Mucosa of rectum (tissue), 2 donors: Measurements from ENCODE around the gene NLGN2.

ENCODE experiments used
- H3K27ac ChIP-seq, 2 donors: one replicate each; pipeline ENCODE4 v1.7.0; 2013; ENCODE audit warnings: inconsistent platforms in 2 of 2, low read depth in 2 of 2, low read length in 2 of 2
- H3K27me3 ChIP-seq, 2 donors: one replicate each; pipeline ENCODE4 v1.7.0; 2013; ENCODE audit warnings: low read length in 2 of 2; ENCODE audit not compliant: control insufficient read depth in 2 of 2, insufficient read depth in 2 of 2
- H3K36me3 ChIP-seq, 2 donors: one replicate each; pipeline ENCODE4 v1.7.0; 2013; ENCODE audit warnings: low read length in 2 of 2; ENCODE audit not compliant: control insufficient read depth in 2 of 2, insufficient read depth in 2 of 2
- H3K4me1 ChIP-seq, 2 donors: one replicate each; pipeline ENCODE4 v1.7.0; 2013; ENCODE audit warnings: low read length in 2 of 2, mild to moderate bottlenecking in 1 of 2; ENCODE audit not compliant: control insufficient read depth in 2 of 2, insufficient read depth in 2 of 2
- H3K4me3 ChIP-seq, 2 donors: one replicate each; pipeline ENCODE4 v1.7.0; 2013; ENCODE audit warnings: low read length in 2 of 2
- H3K9ac ChIP-seq, 2 donors: one replicate each; pipeline ENCODE4 v1.7.0; 2013; ENCODE audit warnings: low read length in 2 of 2, low read depth in 1 of 2, mild to moderate bottlenecking in 1 of 2
- H3K9me3 ChIP-seq, 2 donors: one replicate each; pipeline ENCODE4 v1.7.0; 2013; ENCODE audit warnings: low read length in 2 of 2; ENCODE audit not compliant: control insufficient read depth in 2 of 2
- donor health status: healthy.
- donor health status: Normal muscosa, but diverticular disease.

NLGN2 gene

DNA sequence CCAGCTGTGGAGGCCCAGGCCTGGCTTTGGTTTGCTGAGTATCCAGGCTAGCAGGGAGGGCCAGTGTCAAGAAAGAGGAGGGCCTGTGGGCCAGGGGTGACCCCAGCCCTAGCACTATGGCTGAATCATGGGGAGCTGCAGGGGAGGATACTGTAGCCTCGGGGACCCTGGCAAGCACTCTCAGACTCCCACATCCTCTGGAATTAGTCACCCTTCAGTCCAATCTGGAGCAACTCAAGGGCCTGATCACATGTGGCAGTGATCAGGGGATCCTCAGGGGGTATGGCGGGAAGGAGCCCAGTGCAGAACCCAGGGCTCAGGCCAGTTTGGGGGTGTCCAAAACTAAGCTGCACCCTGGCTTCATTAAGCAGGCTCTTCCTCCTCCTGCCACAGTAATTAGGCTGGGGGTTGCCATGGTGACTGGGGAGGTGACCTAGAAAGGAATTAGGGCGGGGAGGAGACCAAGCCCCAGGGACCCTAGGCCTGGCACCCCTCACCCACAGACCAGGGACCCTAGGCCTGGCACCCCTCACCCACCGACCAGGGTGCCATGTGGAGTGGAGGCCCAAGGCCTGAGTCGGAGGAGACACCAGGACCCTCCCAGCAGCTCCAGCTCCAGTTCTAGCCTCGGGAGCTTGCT is 5.8 kb downstream of the NLGN2 start:
- Histone ChIP-seq H3K9me3 (no peaks in the 10 kb centered on the region), H3K4me3 (no peak overlapping the region), H3K4me1 (no peaks in the 10 kb centered on the region), H3K36me3 (no peaks in the 10 kb centered on the region), H3K27ac (no peak overlapping the region), H3K27me3 (no peaks in the 10 kb centered on the region), H3K9ac (no peak overlapping the region)

DNA sequence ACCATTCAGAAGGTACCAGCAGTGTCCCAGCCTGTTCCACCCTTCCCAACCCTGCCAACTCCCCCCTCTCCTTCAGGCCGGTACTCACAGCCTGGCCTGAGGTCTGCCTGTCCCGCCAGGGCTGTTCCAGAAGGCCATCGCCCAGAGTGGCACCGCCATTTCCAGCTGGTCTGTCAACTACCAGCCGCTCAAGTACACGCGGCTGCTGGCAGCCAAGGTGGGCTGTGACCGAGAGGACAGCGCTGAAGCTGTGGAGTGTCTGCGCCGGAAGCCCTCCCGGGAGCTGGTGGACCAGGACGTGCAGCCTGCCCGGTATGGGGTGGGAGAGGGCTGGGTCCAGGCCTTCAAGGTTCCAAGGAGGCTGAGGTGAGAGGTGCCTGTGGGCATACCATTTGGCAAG is 7.2 kb downstream of the NLGN2 start:
- no peak overlapping the region for H3K27ac ChIP-seq
- H3K9ac ChIP-seq, result no peak overlapping the region
- no peaks in the 10 kb centered on the region for H3K4me1 ChIP-seq
- no peaks in the 10 kb centered on the region for H3K9me3 ChIP-seq
- H3K36me3 ChIP-seq, result no peaks in the 10 kb centered on the region
- no peak overlapping the region for H3K4me3 ChIP-seq
- no peaks in the 10 kb centered on the region for H3K27me3 ChIP-seq

DNA sequence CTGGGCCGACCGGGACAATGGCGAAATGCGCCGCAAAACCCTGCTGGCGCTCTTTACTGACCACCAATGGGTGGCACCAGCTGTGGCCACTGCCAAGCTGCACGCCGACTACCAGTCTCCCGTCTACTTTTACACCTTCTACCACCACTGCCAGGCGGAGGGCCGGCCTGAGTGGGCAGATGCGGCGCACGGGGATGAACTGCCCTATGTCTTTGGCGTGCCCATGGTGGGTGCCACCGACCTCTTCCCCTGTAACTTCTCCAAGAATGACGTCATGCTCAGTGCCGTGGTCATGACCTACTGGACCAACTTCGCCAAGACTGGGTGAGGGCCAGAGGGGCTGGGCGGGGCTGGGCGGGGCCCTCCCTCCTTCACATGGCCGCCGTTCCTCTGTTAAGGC is 8.1 kb downstream of the NLGN2 start:
- Histone ChIP-seq H3K27me3 (no peaks in the 10 kb centered on the region), H3K9me3 (no peaks in the 10 kb centered on the region), H3K4me1 (no peaks in the 10 kb centered on the region), H3K4me3 (no peak overlapping the region), H3K36me3 (no peaks in the 10 kb centered on the region), H3K27ac (no peak overlapping the region), H3K9ac (no peak overlapping the region)

DNA sequence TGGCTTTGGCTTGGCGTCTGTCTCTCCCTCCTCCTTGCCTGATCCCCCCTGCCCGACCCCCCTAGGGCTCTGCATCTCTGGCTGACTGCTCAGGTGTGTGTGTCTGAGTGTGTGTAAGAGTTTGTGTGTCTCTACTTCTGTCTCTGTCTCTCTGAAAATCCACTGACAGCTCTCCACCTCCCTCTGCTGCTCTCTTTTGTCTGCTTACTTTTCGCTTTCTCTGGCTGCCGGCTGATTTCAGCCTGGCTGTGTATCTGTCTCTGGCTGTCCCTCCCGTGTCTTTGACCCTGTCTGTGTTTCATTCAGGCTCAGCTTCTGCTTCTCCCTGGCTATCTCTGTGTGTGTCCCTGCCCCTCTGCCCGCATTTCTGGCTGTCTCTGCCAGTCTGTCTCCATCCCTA is 8.7 kb downstream of the NLGN2 start:
- H3K27ac ChIP-seq, result no peak overlapping the region
- no peaks in the 10 kb centered on the region for H3K9me3 ChIP-seq
- no peaks in the 10 kb centered on the region for H3K36me3 ChIP-seq

DNA sequence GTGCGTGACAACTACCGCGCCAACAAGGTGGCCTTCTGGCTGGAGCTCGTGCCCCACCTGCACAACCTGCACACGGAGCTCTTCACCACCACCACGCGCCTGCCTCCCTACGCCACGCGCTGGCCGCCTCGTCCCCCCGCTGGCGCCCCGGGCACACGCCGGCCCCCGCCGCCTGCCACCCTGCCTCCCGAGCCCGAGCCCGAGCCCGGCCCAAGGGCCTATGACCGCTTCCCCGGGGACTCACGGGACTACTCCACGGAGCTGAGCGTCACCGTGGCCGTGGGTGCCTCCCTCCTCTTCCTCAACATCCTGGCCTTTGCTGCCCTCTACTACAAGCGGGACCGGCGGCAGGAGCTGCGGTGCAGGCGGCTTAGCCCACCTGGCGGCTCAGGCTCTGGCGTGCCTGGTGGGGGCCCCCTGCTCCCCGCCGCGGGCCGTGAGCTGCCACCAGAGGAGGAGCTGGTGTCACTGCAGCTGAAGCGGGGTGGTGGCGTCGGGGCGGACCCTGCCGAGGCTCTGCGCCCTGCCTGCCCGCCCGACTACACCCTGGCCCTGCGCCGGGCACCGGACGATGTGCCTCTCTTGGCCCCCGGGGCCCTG is 9.5 kb downstream of the NLGN2 start:
- Histone ChIP-seq H3K9me3 (no peaks in the 10 kb centered on the region), H3K4me3 (no peak overlapping the region), H3K9ac (no peak overlapping the region), H3K36me3 (no peaks in the 10 kb centered on the region), H3K4me1 (no peaks in the 10 kb centered on the region), H3K27me3 (no peaks in the 10 kb centered on the region), H3K27ac (no peak overlapping the region)

More for the DNA sequence above, 8.7 kb downstream of the NLGN2 start:
- H3K4me1 ChIP-seq, result no peaks in the 10 kb centered on the region
- no peak overlapping the region for H3K4me3 ChIP-seq
- H3K9ac ChIP-seq, result no peak overlapping the region
- H3K27me3 ChIP-seq, result no peaks in the 10 kb centered on the region

DNA sequence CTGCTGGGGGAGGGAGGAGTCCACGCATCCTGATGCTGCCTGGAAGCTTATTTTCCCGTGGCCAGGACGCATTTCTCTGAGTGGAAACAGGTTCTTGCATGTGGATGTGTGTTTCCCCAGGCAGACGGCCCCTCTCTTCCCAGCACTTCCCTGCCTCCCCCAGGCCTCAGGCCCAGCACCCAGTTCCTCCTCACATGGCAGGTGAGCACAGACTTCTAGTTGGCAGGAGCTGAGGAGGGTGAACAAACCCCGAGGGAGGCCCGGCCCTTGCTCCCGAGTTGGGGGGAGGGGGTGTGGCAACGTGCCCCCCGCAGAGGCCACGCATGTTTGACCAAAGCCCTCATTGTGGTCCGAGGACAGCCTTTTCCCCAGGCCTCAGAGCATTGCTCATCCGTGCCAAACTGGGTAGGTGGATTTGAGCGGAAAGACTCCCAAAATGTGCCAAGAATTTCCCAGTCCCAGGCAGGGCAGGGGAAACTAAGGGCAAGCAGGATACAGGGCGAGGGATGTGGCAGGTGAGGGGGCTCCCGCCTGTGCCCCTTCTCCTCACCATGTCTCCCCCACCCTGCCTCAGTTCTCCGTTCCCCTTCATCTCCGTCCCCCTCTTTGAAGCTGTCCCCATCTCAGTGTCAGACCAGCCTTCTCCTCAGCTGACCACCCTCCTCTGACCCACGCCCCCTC is 11.0 kb downstream of the NLGN2 start:
- Histone ChIP-seq H3K9me3 (no peaks in the 10 kb centered on the region), H3K9ac (no peak overlapping the region), H3K27ac (no peak overlapping the region), H3K27me3 (no peaks in the 10 kb centered on the region), H3K36me3 (no peaks in the 10 kb centered on the region), H3K4me1 (no peaks in the 10 kb centered on the region), H3K4me3 (no peak overlapping the region)

DNA sequence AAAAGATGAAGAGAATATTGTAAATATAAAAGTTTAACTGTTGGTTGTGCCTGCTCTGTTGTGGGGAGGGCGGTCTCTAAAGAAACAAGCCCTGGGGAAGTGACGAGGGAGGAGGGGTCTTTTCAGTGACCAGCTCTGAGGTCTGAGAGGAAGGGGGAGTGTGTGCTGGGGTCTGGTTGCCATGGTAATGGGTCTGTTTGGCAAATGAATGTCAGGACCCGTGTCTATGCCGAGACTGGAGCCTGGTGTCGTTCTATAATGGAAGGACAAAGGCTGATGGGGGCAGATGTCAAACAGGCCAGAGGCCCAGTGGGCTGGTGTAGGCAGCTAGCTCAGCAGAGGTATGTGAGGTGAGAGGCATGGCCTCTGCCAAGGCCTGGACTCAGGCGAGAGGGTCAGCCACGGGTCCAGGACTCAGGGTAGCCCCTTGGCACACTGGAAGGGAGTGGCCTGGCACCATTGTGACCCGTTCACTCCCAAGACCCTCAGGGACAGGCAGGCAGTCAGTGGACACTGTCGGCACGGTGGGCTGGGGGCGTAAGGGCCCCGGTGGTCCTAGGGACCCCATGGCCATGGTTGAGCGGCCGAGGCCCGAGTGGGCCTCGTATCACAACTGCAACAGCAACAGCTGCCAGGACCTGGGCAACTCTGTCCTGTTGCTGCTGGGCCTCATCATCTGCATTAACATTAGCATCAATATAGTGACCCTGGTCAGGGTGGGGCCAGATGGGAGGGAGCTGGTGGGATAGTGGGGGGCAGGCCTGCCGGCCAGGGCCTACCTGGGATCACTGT is 12.4 kb downstream of the NLGN2 start, which contains the start of gene SPEM1:
TSS of gene SPEM1 (plus strand) at position 506 of the 792 bp plus-strand sequence. CDS start at position 567, 61 bp downstream.
- Histone ChIP-seq H3K27ac (no peak within 1 kb of the TSS), H3K36me3 (no peaks in the 10 kb centered on the region), H3K9ac (no peak within 1 kb of the TSS), H3K27me3 (no peaks in the 10 kb centered on the region), H3K4me1 (no peaks in the 10 kb centered on the region), H3K9me3 (no peaks in the 10 kb centered on the region), H3K4me3 (no peak within 1 kb of the TSS)

DNA sequence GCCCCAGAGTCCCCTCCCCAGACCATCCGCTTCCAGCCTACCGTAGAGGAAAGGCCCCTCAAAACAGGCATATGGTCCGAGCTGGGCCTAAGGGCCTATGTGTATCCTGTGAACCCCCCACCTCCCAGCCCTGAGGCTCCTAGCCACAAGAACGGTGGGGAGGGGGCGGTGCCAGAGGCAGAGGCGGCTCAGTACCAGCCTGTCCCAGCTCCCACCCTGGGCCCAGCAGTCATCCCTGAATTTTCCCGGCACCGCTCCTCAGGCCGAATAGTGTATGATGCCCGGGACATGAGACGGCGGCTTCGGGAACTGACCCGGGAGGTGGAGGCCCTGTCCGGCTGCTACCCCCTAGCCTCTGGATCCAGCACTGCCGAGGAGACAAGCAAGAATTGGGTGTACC is 13.5 kb downstream of the NLGN2 start:
- Histone ChIP-seq H3K4me3 (no peak overlapping the region), H3K4me1 (no peaks in the 10 kb centered on the region), H3K27ac (no peak overlapping the region), H3K9ac (no peak overlapping the region), H3K36me3 (no peaks in the 10 kb centered on the region), H3K27me3 (no peaks in the 10 kb centered on the region), H3K9me3 (no peaks in the 10 kb centered on the region)

DNA sequence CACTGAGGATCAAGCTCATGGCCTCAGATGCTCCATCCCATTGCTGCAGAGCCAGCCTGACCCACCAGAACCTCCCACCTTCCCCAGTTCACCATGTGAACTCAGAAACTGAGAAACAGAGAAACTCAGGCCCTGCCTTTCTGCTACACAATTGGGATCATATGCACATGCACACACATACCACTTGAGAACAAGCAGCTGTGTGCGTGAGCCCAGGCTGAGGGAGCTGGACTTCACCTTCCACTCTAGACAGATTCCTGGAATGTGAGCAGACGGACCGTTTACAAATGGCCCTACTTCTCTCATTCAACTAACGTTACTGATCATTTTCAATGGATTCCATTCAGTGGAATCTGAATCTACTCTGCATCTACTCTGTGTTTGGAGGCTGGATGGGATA is 16.0 kb downstream of the NLGN2 start:
- H3K4me3 ChIP-seq, result no peak overlapping the region
- H3K27me3 ChIP-seq, result no peaks in the 10 kb centered on the region
- H3K9ac ChIP-seq, result no peak overlapping the region
- H3K27ac ChIP-seq, result no peak overlapping the region
- no peaks in the 10 kb centered on the region for H3K36me3 ChIP-seq
- H3K9me3 ChIP-seq, result no peaks in the 10 kb centered on the region
- H3K4me1 ChIP-seq, result no peaks in the 10 kb centered on the region

DNA sequence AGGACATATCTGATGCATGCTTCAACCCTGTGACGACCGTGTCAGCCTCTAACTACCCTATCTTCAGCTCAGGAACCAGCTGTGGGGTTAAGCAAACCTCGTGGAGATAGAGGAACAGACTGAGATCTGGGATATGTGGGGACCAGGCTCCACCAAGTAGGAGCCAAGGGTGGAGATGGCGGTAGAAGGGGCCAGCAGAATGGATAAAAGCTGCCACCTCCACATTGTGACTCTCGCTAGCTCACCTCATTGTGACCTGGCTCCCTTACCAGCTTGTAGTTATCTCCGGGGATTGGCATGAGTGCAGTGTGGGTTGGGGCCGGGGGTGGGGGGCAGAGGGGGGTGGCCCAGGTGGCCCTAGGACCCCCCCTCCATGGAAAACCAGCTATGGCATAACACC is 17.7 kb downstream of the NLGN2 start, which contains the start of gene SPEM2:
TSS of gene SPEM2 (plus strand) at position 301 of the 400 bp plus-strand sequence. CDS start at position 374, 73 bp downstream.
- Histone ChIP-seq H3K4me3 (no peak within 1 kb of the TSS), H3K4me1 (no peaks in the 10 kb centered on the region), H3K27ac (no peak within 1 kb of the TSS), H3K9me3 (no peaks in the 10 kb centered on the region), H3K27me3 (no peaks in the 10 kb centered on the region), H3K36me3 (no peaks in the 10 kb centered on the region), H3K9ac (no peak within 1 kb of the TSS)
